Measurements from ENCODE around the gene LAMP1.
"Not testable (repeated sequence)": the region's sequence is repeated elsewhere in the genome, so short reads cannot be mapped to it uniquely, and the experiment has no call there.

LAMP1 gene

DNA sequence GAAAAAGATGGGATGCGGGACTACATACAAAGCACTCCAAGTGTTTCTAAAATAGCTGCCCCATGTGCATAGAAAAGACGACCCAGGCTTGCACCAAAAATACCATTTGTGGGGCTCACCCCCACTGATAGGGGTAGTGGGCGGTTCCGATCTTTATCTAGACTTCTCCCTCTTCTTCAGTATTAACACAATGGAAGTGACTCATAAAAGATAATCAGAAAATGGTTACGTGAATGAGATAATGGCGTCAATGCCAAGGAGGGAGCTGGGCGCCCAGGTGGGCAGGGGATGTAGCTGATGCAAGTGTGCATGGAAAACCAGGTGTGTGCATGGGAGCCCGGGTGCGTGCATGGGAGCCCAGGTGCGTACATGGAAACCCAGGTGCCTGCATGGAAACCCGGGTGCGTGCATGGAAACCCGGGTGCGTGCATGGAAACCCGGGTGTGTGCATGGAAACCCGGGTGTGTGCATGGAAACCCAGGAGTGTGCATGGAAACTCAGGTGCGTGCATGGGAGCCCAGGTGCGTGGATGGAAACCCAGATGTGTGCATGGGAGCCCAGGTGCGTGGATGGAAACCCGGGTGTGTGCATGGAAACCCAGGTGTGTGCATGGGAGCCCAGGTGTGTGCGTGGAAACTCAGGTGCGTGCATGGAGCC lies 32.7 kb downstream of the LAMP1 start:
- no peak for DNase-seq

DNA sequence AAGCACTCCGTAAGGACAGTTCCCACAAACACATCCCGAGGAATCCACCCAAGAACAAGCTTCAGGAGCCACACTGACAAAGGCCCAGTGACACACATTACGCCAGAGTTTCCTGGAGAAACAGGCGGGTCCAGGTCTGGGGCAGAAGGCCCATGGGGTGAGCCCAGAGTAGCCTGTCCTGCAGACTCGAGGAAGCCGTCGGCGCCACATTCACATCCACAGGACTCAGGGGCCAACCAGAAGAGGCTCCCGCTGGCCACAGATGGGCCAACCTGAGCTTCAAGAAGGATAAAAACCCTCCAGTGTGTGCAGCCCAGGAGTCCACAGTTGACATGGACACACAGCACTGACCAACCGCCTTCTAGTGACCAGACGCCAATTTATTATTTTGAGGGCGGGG lies 35.6 kb downstream of the LAMP1 start:
- no peak for DNase-seq

DNA sequence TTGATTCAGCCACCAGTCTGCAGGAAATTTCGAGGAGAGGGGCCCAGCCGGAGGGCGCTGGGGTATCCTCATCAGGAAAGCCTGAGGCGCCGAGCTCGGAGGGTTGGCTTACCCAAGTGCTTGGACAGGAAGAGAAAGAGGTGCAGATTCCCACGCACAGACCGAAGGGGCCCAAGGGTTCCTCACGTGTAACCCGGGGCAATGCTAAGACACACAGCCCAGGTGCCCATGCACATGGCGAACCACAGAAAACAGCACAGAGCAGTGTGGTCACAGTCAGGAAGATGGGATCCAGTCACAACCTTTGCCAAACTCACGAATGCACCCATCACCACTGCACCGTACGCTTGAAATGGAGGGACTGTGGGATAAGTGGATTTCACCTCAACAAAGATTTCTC lies 36.0 kb downstream of the LAMP1 start:
- no peak for DNase-seq

DNA sequence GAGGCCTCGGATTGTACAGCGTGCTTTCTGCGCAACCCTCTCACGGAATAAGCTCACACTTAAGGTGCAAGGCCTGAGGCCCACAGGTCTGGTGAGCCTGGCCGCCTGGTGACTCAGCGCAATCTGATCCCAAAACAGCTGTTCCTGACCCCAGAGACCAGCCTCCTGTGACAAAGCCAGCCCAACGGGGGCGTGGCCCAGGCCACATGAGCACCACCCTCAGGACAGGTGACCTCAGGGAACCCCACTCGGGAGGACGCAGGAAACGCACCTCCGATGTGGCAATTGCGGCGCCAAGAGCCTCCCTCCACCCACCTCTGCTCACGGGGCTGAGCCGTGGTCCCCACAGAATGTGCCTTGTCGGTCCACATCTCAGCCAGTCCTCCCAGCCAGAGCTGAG lies 40.5 kb downstream of the LAMP1 start:
- no peak for DNase-seq

DNA sequence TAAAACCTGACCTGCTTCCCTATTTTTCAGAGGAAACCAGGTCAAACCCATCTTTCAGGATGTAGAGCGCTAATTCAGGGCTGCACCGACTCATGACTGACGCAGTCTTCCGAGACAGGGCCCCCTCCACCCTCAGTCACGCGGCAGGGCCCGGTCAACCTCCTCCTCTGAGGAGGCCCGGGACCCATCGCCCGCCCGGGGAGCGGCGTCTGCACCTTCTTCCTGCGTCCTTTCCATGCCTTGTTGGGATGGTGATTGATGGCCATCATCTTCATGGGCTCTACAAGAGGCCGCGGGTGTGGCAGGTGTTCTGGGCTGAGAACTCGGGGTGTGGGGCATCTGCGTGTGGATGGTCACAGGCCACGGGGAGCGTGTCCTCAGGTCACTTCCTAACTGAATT lies 40.9 kb downstream of the LAMP1 start:
- no peak for DNase-seq

DNA sequence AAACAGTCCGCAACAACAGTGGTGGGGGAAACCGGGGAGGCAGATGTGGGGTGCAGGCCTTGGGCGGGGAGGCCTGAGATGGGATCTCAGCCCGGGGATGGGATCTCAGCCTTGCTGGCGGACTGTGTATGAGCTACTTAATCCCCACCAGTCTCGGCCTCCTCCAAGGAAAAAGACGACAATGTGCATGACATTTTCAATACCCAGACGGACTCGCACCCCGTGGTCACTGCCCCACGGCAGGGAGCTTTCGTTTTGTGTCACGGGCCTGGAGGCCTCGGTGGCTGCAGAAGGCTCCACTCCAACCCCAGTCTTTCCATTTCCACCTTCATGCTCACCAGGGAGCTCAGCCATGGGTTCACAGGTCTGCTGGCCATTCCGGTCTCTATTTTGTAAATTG lies 41.4 kb downstream of the LAMP1 start:
- DNase-seq = no peak

DNA sequence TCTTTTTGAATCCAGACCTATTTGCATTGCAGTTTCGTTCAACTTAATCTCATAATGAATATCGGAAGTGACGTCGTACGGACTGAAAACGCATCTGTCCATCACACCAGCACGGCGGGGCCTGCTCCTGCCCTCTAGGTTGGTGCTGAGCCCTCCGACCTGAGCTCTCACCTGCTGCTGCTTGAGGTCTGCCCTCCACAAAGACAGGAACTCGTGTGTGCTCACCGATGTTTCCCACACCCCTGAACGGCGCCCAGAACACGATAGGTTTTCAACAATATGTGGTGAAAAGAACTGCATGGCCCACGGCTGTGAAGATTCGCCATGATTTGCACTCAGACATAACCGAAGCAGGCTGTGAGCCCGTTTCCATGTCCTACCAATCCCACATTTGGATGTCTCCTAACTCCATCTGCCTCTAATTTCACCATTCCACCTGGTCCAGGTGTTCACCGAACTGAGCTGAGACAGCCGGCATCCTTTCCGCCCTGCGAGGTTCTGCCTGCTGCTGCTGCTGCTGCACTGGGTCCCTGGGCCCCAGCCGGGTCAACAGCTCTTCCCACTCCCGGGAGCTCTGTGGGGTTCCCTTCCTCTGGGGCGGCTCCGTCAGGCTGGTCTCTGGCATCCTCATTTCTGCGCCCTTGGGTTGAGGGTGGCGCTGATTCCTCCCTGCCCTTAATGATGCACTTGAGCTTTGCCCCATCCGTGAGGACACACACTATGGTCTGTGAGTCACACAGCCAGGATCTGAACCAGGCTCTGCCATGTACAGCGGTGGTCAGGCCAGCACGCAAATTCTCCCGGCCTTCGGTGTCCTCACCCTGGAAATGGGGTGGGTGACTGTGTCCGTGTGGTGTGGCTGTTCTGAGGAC lies 46.0 kb downstream of the LAMP1 start:
- DNase-seq = no peak

DNA sequence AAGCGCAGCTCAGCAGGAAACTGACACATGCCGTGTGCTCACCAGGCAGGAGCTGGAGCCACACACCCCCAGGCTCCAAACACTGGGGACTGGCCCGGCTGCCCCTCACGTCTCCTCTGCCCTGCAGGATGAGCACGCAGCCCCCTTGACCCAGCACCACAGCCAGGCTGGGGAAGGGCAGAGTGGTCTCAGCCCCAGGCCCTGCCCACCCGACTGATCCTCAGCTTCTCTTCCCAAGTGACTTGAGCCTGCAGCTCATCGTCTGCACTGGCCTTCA lies 46.6 kb downstream of the LAMP1 start:
- no peak for DNase-seq

DNA sequence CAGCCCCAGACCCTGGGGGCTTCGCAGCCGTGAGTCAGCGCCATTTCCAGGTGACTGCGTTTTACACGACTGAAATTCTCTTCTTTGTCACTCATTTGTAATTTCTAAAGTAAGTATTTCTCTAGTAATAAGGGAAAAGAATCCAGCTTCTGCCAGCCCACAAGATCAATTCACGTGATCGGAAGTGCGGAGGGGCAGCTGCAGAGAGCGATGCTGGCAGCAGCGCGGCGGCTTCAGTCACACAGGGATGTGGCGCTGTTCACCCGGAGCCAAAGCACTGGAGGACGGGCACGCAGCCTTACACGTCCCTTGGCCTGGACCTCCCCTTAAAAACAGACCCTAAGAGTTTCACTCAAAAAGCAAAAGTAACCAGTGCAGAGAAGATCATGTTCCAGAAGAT lies 48.4 kb downstream of the LAMP1 start:
- DNase-seq = no peak

DNA sequence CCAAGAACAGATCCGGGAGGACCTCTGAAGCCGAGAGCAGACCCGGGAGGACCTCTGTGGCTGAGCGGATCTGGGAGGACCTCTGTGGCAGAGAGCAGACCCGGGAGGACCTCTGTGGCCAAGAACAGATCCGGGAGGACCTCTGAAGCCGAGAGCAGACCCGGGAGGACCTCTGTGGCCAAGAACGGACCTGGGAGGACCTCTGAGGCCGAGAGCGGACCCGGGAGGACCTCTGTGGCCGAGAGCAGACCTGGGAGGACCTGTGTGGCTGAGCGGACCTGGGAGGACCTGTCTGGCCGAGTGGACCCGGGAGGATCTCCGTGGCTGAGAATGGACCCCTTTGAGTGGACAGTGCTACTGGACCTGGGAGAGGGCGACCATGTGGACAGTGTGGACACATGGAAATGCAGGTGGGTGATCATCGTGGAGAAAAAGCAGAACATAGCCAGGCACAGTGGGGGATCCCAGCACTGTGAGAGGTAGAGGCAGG lies 50.7 kb downstream of the LAMP1 start:
- not testable (repeated sequence) for DNase-seq

DNA sequence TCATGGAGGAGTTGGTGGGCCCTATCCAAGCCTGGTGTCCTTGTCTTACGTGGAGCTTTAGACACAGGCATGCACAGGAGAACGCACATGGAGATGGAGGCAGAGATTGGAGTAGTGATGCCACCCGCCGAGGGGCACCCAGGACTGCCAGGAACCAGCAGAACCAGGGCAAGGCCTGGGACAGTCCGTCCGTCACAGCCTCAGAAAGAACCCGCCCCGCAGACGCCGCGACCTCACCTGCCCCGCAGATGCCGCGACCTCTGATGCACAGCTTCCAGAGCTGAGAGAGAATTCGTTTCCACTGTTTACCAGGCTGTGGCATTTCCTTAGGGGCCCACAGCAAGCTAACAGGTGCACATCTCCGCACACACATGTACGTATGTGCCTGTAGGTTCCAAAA lies 51.6 kb downstream of the LAMP1 start:
- no peak for DNase-seq

DNA sequence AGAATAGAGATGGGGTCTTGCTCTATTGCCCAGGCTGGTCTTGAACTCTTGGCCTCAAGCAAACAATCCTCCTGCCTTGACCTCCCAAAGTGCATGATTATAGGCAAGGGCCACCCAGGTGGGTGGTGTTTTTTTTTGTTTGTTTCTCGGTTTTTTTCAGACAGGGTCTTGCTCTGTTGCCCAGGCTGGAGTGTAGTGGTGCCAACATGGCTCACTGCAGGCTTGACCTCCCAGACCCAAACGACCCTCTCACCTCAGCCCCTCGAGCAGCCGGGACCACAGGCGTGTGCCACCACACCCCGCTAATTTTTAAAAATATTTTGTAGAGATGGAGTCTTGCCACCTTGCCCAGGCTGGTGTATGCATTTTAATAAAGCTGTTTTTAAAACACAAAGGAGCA lies 52.0 kb downstream of the LAMP1 start:
- no peak for DNase-seq

DNA sequence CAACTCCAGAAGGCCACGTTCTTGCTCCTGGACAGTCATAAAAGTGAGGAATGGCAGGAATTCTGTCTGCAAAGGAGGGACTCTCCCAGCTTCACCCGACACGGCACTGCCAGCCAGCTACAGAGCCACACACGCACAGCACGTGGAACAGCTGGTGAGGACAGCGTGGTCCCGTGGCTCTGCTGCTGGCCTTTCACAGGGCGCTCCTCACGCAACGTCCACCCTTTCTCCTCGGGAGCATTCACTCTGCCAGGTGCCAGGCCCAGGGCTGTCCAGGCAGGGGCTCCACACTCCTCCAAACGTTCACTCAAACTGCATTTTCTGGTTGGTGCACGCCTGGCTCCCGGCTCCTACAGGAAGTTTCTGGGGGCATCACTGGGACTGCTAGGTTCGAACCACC lies 52.5 kb downstream of the LAMP1 start:
- no peak for DNase-seq

DNA sequence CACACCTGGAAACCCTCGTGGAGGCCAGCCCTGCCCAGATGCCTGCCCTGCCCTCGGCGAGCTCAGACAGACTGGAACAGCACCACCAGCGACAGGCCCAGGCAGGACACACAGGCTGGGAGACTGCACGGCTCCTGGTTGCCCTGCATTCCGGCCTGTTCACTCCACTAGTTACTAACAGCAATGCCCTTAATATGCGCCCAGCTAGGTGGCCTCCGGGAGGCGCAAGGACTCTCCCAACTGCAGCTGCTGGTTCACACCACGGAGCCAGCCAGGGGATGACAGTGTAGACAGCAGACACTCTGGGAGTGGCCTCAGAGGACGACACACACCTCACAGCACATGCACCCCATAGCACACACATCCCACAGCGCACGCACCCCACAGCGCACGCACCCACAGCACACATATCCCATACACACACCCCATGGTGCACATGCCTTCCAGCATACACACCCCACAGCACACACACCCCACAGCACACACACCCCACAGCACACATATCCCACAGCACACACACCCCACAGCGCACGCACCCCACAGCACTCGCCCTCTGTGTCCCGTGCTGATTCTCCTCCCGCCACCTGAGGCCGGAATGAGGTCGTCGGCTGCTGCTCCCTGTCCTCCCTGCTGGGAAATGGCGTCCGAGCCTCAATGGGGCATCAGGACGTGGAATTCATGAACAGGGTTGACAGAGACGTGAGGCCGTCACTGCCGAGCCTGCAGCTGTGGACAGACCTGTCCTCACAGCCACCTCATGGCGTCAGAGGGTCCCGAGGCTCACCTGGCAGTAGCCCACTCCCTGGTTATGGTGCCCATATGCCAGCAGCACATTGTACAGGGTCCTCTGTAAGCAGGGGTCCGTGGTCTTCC lies 53.3 kb downstream of the LAMP1 start:
- DNase-seq = no peak

DNA sequence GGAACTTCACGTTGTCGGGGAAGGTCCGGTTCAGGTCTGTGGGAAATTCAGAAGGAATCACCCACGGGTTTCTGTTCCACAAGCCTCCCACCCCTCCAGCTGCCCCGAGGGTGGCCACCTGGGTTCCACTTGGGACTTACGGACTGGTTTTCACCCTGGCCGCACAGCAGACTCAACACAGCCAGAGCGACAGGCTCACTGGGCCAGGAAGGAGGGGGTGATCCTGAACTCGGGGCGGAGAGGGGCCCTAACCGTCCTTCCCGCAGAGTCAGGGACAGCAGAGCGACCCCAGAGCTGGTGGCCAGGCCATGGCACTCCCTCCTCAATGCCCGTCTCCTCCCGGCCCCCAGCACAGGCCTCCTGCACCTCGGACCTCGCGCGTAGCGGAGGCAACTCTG lies 53.9 kb downstream of the LAMP1 start:
- DNase-seq = no peak

DNA sequence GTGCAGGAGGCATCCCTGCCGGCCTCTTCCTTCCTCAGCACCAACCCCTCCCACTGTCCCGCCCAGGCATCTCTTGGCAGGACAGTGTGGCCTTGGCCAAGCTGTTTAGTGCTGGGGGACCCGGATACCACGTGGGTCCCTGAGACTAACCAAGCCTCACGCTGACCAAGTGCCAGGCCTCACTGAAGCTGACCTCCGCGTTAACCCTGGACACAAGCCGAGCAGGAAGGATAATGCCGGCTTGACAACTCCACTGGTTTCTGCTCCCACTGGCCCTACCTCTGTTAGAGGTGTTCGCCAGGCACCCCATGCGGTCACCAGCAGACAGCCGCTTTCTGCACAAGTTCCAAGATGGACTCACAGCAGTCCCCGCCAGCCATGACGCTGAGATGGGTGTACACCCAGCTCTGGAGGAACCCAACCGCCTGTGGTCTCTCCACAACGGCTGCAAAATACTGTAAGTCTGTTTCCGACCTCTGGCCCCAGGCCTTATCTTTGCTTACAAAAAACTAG lies 54.5 kb downstream of the LAMP1 start:
- no peak for DNase-seq

DNA sequence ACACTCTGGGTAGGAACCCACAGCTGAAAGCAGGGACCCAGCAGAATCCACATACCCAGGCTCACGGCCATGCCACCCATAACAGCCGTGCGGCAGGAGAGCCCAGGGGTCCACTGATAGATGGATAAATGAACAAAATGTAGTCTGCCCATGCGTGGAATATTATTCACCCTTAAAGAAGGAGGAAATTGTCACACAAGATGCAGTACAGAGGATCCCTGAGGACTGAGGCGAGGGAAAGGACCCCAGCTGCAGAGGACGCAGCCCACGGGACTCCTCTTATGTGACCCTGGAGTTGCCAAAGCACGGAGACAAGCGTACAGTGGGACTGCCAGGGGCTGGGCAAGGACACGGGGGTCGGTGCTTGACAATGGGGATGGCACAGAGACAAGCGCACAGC lies 56.2 kb downstream of the LAMP1 start:
- DNase-seq = no peak

DNA sequence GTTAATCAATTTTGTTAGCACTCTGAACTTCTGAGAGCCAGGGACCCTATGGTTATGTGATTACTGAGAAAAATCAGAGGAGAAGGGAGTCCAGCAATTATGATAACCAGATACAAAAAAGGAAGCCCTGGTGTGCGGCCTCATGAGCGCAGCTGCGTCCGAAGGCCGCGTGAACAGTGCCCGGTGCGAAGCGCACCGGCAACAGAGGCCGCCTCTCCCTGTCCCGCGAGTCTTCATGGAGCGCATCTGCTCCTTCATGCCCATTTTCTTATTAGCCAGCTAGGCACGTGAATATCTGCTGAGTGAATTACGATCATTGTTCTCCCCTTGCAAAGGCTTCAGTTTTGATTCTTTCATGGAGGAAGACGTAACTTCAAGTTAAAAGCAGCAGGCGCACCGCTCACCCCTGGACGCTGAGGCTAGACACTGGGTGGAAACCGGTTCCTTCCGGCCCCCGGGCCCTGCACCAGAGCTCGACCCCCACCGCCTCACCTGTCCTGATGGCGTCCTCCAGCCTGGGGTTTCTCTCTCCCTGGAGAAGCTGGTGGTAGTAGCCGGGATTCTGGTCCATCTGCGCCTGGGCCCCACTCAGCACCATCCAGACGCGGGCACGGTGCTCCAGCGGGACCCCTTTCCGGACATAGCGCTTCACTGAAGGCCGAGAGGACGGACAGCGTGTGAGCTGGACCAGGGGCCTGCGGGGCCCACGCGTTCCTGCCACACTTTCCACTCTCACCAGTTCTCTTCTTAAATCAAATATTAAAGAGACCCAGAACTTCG lies 58.0 kb downstream of the LAMP1 start:
- no peak for DNase-seq

DNA sequence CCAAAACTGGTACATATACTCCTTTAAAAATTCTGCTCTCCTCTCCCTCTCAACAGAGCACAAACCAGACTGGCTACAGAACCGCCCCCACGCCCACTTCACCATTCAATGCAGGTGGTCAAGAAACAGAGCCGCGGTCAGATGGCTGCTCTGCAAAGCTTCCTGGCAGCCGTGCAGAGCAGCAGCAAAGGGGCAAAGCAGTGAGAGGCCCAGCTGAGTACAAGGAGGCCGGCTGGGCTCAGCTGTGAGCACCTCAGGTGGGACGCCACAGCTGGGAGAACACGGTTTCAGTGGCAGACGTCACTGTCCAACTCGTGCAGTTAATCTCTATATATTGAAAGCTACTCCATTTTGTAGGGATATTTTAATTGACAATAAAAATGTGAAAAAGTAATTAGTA lies 58.6 kb downstream of the LAMP1 start:
- no peak for DNase-seq

DNA sequence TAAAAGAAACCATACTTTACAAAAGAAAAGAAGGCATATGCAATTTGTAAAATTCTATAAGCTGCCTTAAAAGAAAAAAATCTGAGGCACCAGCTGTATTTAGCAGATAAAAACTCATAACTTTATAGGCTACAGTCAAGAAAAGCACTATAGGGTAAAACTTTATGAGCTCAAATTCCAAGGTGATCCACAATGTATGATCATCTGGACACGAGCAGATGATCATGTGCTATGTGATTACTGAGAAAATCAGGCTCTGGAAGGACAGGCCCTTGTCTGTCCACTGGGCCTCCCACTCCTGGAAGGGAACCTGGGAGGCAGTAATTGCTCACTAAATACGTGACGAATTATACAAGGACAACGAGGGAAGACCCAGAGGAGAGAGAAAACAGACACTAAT lies 59.6 kb downstream of the LAMP1 start:
- DNase-seq = no peak

DNA sequence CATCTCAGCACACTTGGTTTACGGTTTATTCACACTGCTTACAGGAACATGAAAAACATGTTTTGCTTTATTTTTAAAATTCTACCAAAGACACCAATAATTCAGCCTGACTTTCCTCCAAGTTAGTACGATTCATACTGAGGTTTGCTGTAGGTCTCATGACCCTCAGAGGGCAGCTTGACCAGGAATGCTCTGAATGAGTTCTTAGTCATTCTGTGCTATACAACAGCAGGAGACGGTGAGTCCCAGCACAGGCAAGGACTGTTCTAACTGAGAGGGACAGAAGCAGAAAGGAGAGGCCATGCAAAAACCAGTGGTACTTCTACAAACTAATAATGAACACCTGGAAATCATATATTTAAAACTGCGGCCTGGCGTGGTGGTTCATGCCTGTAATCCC lies 60.5 kb downstream of the LAMP1 start:
- no peak for DNase-seq

DNA sequence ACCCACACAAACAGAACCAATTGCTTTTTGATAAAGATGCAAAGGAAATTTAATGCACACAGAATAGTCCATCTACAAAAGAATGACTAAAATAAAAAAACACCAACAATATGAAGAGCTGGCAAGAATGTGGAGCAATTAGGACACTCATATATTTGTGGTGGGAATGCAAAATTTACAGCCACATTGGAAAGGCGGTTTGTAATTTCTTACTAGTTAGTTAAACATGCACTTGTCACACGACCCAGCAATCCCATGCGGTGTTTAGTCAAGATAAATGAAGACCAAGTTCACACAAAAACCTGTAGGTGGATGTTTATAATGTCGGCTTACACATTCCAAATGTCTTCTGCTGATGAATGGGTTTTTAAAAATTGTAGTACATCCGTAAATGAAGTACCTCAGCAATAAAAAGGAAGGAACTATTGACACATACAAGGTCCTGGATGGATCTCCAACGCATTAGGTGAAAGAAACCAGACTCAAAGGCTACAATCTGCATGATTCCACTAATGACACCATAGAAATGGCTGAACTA lies 61.7 kb downstream of the LAMP1 start:
- DNase-seq = no peak

DNA sequence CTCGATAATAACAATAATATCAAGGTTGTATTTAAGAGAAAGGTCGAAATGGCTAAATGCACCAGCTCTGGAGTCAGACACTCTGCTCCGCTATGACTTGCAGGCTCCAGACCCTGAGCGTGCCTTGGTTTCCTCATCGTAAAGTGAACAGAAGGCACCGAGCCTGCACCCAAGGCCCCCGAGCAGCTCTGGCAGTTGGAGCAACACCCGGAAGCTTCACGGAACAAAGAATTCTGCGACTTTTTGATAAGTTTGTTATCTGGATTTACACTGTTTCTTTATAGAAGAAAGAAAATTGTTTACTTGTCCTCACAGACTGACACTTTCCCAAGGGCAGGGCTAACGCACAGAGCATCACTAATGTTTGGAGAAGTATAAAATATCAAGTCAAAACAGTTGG lies 62.5 kb downstream of the LAMP1 start:
- no peak for DNase-seq
